Mesenchymal stem cell (in vitro differentiated cells and primary cell): ENCODE data around the gene ZNF611.
"Not testable (repeated sequence)": the region's sequence is repeated elsewhere in the genome, so short reads cannot be mapped to it uniquely, and the experiment has no call there.

Experiments
- DNase-seq: peaks from one replicate; pipeline ENCODE4 v3.0.0-alpha.2; 2013
- H2AFZ ChIP-seq: one replicate; pipeline ENCODE4 v1.6.1; 2013; ENCODE audit warnings: low read depth, mild to moderate bottlenecking, control low read depth, inconsistent platforms, low read length, moderate library complexity
- H2AK5ac ChIP-seq: 2 replicates; pipeline ENCODE4 v1.6.1; 2013; ENCODE audit warnings: low read length, moderate library complexity, mild to moderate bottlenecking, inconsistent platforms; ENCODE audit not compliant: severe bottlenecking
- H2BK120ac ChIP-seq: one replicate; pipeline ENCODE4 v1.6.1; 2013; ENCODE audit warnings: low read depth, mild to moderate bottlenecking, inconsistent platforms, low read length, moderate library complexity
- H2BK12ac ChIP-seq, 2 experiments: one replicate each; pipeline ENCODE4 v1.6.1; 2013; ENCODE audit warnings: inconsistent platforms in 2 of 2, low read length in 2 of 2, mild to moderate bottlenecking in 2 of 2, moderate library complexity in 2 of 2, control low read depth in 1 of 2
- H2BK15ac ChIP-seq: one replicate; pipeline ENCODE4 v1.6.1; 2013; ENCODE audit warnings: mild to moderate bottlenecking, low read depth, inconsistent platforms; ENCODE audit not compliant: poor library complexity, severe bottlenecking
- H2BK5ac ChIP-seq: 2 replicates; pipeline ENCODE4 v1.6.1; 2013; ENCODE audit warnings: low read depth, mild to moderate bottlenecking, low read length, control low read depth, inconsistent platforms; ENCODE audit not compliant: poor library complexity, severe bottlenecking
- H3K14ac ChIP-seq, 2 experiments: one replicate each; pipeline ENCODE4 v1.6.1; 2013; ENCODE audit warnings: inconsistent platforms in 2 of 2, low read length in 2 of 2, control low read depth in 1 of 2, mild to moderate bottlenecking in 1 of 2, moderate library complexity in 1 of 2
- H3K18ac ChIP-seq, 2 experiments: one replicate each; pipeline ENCODE4 v1.6.1; 2013; ENCODE audit warnings: inconsistent platforms in 2 of 2, low read length in 2 of 2, control low read depth in 1 of 2, low read depth in 1 of 2, mild to moderate bottlenecking in 1 of 2
- H3K23ac ChIP-seq, 2 experiments: one replicate each; pipeline ENCODE4 v1.6.1; 2013; ENCODE audit warnings: inconsistent platforms in 2 of 2, low read length in 2 of 2, mild to moderate bottlenecking in 2 of 2, moderate library complexity in 2 of 2, control low read depth in 1 of 2
- H3K27ac ChIP-seq: 2 replicates; pipeline ENCODE4 v1.5.1; 2013; ENCODE audit warnings: mild to moderate bottlenecking, moderate library complexity, low read length, control low read depth, inconsistent platforms; ENCODE audit not compliant: poor library complexity, severe bottlenecking
- H3K27me3 ChIP-seq, 2 experiments: 2 replicates each; pipeline versions ENCODE4 v1.6.1 to v1.7.0; 2013; ENCODE audit warnings: low read length in 2 of 2, mild to moderate bottlenecking in 2 of 2, moderate library complexity in 2 of 2, control low read depth in 1 of 2, inconsistent platforms in 1 of 2; ENCODE audit not compliant: control insufficient read depth in 1 of 2, insufficient read depth in 1 of 2
- H3K36me3 ChIP-seq, 2 experiments: 2 replicates each; pipeline versions ENCODE4 v1.6.1 to v1.7.0; 2013; ENCODE audit warnings: low read length in 2 of 2, control low read depth in 1 of 2, inconsistent platforms in 1 of 2, low read depth in 1 of 2, mild to moderate bottlenecking in 1 of 2; ENCODE audit not compliant: insufficient read depth in 2 of 2, control insufficient read depth in 1 of 2
- H3K4ac ChIP-seq, 2 experiments: one replicate each; pipeline ENCODE4 v1.6.1; 2013; ENCODE audit warnings: inconsistent platforms in 2 of 2, low read length in 2 of 2, mild to moderate bottlenecking in 2 of 2, moderate library complexity in 2 of 2, control low read depth in 1 of 2, low read depth in 1 of 2
- H3K4me1 ChIP-seq: 2 replicates; pipeline ENCODE4 v1.6.1; 2013; ENCODE audit warnings: low read depth, low read length, control low read depth; ENCODE audit not compliant: control insufficient read depth, insufficient read depth
- H3K4me2 ChIP-seq: 2 replicates; pipeline ENCODE4 v1.6.1; 2013; ENCODE audit warnings: low read length, mild to moderate bottlenecking, inconsistent platforms; ENCODE audit not compliant: poor library complexity, severe bottlenecking
- H3K4me3 ChIP-seq, 2 experiments: 2 replicates each; pipeline versions ENCODE4 v1.5.1 to v1.7.0; 2013; ENCODE audit warnings: low read length in 2 of 2, mild to moderate bottlenecking in 2 of 2, control low read depth in 1 of 2, low read depth in 1 of 2; ENCODE audit not compliant: insufficient read depth in 1 of 2
- H3K79me1 ChIP-seq: replicated peaks from 2 replicates; pipeline ENCODE4 v1.6.1; 2013; ENCODE audit warnings: mild to moderate bottlenecking, control low read depth, low read length, inconsistent platforms; ENCODE audit not compliant: poor library complexity, severe bottlenecking
- H3K9ac ChIP-seq: 2 replicates; pipeline ENCODE4 v1.7.0; 2013; ENCODE audit warnings: mild to moderate bottlenecking, low read length, moderate library complexity
- H3K9me3 ChIP-seq: 2 replicates; pipeline ENCODE4 v1.7.0; 2013; ENCODE audit warnings: mild to moderate bottlenecking, low read length; ENCODE audit not compliant: control insufficient read depth
- H4K8ac ChIP-seq: one replicate; pipeline ENCODE4 v1.6.1; 2013; ENCODE audit warnings: inconsistent platforms, mild to moderate bottlenecking, low read length, moderate library complexity
- H4K91ac ChIP-seq: one replicate; pipeline ENCODE4 v1.6.1; 2013; ENCODE audit warnings: mild to moderate bottlenecking, low read length, inconsistent platforms
- WGBS: methylation state at CpG from one replicate; pipeline ENCODE4 v1.1.7; 2013; ENCODE audit warnings: mixed read lengths; 5-methylcytosine and 5-hydroxymethylcytosine counted together

ZNF611 gene

DNA sequence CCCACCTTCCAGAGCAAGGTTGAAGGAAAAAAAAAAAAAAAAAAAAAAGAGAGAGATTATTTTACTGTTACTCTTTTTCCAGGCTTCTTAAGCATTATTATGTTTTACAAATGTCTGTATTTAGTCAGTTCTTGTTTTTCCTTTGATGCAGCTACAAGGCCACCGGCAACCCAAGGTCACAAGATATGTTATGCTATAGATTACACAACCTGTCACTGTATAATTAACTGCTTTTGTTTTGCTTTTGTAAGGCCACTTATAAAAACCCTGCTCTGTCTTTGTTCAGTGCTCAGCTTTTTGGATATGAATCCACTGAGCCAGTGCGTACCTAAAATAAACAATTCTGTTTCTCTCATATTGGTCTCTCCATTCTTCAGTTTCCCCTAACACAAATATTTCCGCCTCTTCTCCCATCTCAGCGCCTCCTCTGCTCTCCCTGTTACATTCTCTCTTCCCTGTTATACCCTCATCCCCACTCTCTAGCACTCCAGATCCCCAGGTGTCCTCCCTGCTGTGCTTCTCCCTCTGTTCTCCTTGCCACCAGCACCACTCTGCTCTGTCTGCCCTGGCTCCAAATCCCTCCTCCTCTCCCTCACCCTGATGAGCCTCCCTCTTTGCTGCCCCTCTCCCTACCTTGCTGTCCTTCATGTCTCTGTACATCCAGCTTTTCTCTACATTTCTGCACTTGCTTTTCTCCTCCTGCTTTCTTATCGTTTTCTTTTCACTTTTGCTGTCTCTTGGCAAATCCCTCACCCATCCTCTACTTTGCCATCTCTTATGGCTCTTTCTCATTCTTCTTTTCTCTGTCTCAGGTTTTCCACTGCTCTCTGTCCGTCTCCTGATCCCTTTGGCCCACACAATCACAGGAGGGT lies 45.7 kb downstream of the ZNF611 start:
- H3K4me1 ChIP-seq, result peaks cover 10% of the 10 kb centered on the region
- DNase-seq, result peak; percentile 20
- H3K27me3 ChIP-seq, H3K79me1 ChIP-seq, H2AK5ac ChIP-seq, H3K14ac ChIP-seq, H3K36me3 ChIP-seq, H2BK15ac ChIP-seq, H4K8ac ChIP-seq, H3K23ac ChIP-seq, H3K9me3 ChIP-seq, H4K91ac ChIP-seq, H2BK120ac ChIP-seq, H2BK12ac ChIP-seq, H2BK5ac ChIP-seq, H3K18ac ChIP-seq, H2AFZ ChIP-seq, H3K4ac ChIP-seq: not testable (repeated sequence)
- H3K4me3 ChIP-seq, result peak overlapping the region; percentile 83 to 96
- peak overlapping the region; percentile 94 for H3K9ac ChIP-seq
- peak overlapping the region; percentile 94 for H3K4me2 ChIP-seq
- peak overlapping the region; percentile 64 for H3K27ac ChIP-seq
- 36% methylated on average over 6 of the region's 6 CpGs for WGBS

DNA sequence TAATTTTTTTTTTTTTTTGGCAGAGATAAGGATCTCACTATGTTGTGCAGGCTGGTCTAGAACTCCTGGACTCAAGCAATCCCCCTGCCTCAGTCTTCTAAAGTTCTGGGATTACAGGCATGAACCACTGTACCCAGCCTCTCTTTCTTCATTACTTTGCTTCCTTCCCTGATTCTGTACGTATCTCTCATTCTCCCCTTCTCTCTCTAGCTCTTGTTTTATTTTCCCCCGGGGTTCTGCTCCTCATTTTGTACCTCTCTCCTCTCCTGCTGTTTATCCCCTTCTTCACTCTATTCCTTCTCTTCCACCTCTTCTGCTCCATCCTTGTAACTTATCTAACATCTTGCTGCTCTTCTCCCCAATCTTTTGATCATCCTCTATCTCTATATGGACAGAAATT lies 46.5 kb downstream of the ZNF611 start:
- Histone ChIP-seq H3K23ac (no peak overlapping the region), H4K8ac (no peak overlapping the region), H3K9ac (peak overlapping the region; percentile 94), H2BK5ac (no peak overlapping the region), H3K14ac (no peak overlapping the region), H3K4ac (no peak overlapping the region), H3K4me3 (no peak overlapping the region), H2AFZ (no peak overlapping the region), H3K27me3 (no peaks in the 10 kb centered on the region), H3K27ac (no peak overlapping the region), H2AK5ac (no peak overlapping the region), H3K18ac (no peak overlapping the region), H2BK120ac (no peak overlapping the region), H3K36me3 (peaks cover 5 to 7% of the 10 kb centered on the region in 2 experiments), H3K79me1 (peaks cover 13% of the 10 kb centered on the region), H2BK15ac (no peak overlapping the region), H3K4me2 (no peak overlapping the region), H3K4me1 (peaks cover 10% of the 10 kb centered on the region), H2BK12ac (no peak overlapping the region), H3K9me3 (no peaks in the 10 kb centered on the region), H4K91ac (no peak overlapping the region)
- 89% methylated on average over 2 of the region's 2 CpGs for WGBS
- DNase-seq, result no peak

DNA sequence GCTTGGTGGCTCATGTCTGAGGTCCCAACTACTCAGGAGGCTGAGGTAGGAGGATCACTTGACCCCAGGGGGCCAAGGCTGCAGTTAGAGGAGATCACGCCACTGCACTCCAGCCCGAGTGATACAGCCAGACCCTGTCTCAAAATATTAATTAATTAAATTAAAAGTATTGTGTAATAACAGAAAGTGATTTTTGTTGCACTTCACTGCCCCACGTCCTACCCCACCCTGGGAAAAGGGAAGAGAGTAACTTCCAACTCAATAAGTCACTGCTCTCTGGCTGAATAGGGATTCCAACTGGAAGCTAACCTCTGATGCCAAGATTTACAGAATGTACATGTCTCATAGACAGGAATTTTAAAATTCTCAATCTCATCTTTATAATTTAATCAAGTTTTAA lies 47.2 kb downstream of the ZNF611 start:
- Histone ChIP-seq H2BK12ac (no peak overlapping the region), H3K9me3 (no peaks in the 10 kb centered on the region), H3K14ac (no peak overlapping the region), H3K79me1 (peaks cover 14% of the 10 kb centered on the region), H3K23ac (no peak overlapping the region), H2BK15ac (no peak overlapping the region), H2AK5ac (no peak overlapping the region), H2BK5ac (no peak overlapping the region), H3K4ac (no peak overlapping the region), H4K91ac (no peak overlapping the region), H3K4me3 (no peak overlapping the region), H3K4me1 (peaks cover 10% of the 10 kb centered on the region), H3K18ac (no peak overlapping the region), H3K4me2 (no peak overlapping the region), H2AFZ (no peak overlapping the region), H2BK120ac (no peak overlapping the region), H3K9ac (no peak overlapping the region), H3K36me3 (peaks cover 10 to 13% of the 10 kb centered on the region in 2 experiments), H3K27me3 (no peaks in the 10 kb centered on the region), H4K8ac (no peak overlapping the region), H3K27ac (no peak overlapping the region)
- 100% methylated on average over 1 of the region's 3 CpGs for WGBS
- no peak for DNase-seq

DNA sequence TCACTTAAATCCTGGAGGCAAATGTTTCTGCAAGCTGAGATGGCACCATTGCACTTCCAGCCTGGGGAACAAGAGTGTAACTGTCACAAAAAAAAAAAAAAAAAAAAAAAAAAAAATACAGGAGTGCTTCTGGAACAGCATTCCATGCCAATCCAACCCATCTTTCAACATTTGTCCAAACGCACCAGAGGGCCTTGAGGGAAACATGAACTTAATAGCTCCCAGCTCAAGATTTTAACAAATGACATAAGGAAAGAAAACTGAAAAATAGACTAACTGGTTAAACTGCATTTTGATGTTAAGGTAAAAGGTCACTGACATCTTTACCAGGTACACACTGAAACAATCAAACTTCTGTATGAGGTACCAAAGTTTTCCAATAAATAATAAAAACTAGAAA lies 49.0 kb downstream of the ZNF611 start:
- H2AK5ac ChIP-seq, result no peak overlapping the region
- no peaks in the 10 kb centered on the region for H3K27me3 ChIP-seq
- H2BK12ac ChIP-seq, result no peak overlapping the region
- no peak overlapping the region for H3K23ac ChIP-seq
- no CpG with 5 or more reads among the region's 1 CpG for WGBS
- H3K4ac ChIP-seq, result no peak overlapping the region
- peaks cover 15% of the 10 kb centered on the region for H3K79me1 ChIP-seq
- no peaks in the 10 kb centered on the region for H3K9me3 ChIP-seq
- H3K4me3 ChIP-seq, result no peak overlapping the region
- no peak overlapping the region for H4K8ac ChIP-seq
- no peak overlapping the region for H2BK5ac ChIP-seq
- no peak overlapping the region for H3K14ac ChIP-seq
- H3K27ac ChIP-seq, result no peak overlapping the region
- peaks cover 10 to 15% of the 10 kb centered on the region in 2 experiments for H3K36me3 ChIP-seq
- DNase-seq, result no peak
- H2AFZ ChIP-seq, result no peak overlapping the region
- H3K4me2 ChIP-seq, result no peak overlapping the region
- peak overlapping the region; percentile 49 for H3K9ac ChIP-seq
- no peak overlapping the region for H4K91ac ChIP-seq
- no peak overlapping the region for H2BK15ac ChIP-seq
- no peak overlapping the region for H2BK120ac ChIP-seq
- H3K4me1 ChIP-seq, result peaks cover 6% of the 10 kb centered on the region
- no peak overlapping the region for H3K18ac ChIP-seq
